ENCODE measurements around the gene MBD1.

GRCh38 chr18:50281295-50281971, at the start of gene MBD1:
- no peak; the same call in 1 of the 2 replicates for TF ChIP-seq CTCF (conservative IDR thresholded peaks at IDR 0.05; ENCODE audit: low read length)
- no peak for TF ChIP-seq EZH2phosphoT487 (IDR thresholded peaks at IDR 0.05; ENCODE audit: borderline replicate concordance)
